HG02798 (cell line): ENCODE data around the gene THG1L.
A peak's percentile ranks its signal among the peaks of the same experiment; 100 is the strongest.
"Not testable (repeated sequence)": the region's sequence is repeated elsewhere in the genome, so short reads cannot be mapped to it uniquely, and the experiment has no call there.

Source experiments
- ATAC-seq: cut with Tn5 transposase; IDR thresholded peaks from one replicate; pipeline ENCODE4 v1.9.1; 2021; ENCODE audit warnings: mild to moderate bottlenecking; ENCODE audit not compliant: unreplicated experiment, poor library complexity

Gene THG1L

DNA sequence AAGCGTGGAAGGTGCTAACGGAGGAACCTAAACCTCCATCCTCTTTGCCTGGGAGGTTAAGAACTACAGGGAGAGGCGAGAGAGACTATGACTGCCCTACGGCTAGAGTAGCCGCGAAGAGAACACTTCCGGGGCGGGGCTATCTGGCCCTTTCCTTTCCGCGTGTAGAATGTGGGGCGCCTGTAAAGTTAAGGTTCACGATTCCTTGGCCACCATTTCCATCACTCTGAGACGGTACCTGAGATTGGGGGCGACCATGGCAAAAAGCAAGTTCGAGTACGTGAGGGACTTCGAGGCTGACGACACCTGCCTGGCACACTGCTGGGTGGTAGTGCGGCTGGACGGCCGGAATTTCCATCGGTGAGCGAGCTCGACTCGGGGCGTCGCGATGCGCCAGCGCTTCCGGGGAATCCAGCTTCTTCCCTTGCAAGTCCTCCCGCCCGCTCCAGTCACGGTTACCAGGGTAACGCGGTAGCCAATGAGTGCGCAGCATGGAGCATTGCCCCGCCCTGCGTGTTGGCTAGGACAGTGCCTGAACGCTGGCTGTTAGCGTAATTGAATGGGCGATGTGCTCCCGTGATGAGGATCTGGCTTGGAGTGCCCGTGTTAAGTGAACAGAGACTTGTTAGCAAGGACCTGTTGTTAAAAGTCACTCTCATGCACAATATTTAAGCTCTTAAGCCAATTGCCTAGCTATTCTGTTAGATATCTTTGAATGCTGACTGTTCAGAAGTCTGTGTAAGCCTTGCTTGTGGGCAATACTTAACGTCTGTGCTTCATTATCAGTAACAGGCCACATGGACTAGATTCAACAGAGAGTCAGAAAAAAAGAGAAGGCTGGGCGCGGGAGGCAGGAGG is at the start of gene THG1L:
Gene THG1L, plus strand, starts transcription at position 149 of the 858 bp plus-strand sequence. Its CDS starts 21 bp downstream, at position 170.
- peak; percentile 95 for ATAC-seq

DNA sequence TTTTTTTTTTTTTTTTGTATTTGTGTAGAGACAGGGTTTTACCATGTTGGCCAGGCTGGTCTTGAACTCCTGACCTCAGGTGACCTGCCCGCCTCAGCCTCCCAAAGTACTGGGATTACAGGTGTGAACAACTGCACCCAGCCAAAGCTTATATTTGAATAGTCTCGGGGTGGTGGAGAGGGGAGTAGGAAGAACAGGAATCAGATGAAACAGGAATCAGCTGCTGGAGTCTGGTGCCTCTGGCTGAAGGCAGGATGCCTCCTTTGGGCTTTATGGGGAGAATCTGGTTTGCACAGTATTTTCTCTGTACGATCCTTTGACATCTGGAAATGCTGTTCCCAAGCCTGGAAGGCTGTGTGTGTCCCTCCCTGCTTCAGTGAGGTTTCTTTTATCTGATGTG is 49.0 kb upstream of the THG1L start:
- ATAC-seq: no peak

DNA sequence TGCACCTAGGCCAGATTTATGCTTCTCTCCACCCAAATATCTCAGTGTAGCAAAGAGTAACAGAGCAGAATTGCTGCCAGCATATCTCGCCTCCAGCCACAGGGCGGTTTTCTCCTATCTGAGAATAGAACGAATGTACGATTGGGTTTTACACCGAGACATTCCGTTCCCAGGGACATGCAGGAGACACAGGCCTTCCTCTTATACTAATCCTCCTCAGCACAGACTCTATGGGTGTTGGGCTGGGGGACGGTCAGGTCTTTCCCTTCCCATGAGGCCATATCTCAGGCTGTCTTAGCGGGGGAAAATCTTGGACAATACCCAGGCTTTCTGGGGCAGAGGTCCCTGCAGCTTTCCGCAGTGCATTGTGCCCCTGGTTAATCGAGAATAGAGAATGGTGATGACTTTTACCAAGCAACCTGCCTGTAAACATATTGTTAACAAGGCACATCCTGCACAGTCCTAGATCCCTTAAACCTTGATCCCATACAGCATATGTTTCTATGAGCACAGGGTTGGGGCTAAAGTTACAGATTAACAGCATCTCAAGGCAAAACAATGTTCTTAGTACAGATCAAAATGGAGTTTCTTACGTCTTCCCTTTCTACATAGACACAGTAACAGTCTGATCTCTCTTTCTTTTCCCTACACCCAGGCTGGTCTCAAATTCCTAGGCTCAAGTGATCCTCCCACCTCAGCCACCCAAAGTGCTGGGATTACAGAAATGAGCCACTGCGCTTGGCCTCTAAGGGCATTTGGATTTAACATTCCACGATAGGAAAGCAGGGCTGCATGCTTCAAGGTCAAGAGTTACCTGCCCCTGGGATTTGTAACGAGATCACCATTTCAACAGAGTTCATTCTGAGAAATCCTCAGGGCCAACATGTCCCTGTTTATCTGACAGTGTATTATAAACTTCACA is 44.7 kb upstream of the THG1L start:
- not testable (repeated sequence) for ATAC-seq

DNA sequence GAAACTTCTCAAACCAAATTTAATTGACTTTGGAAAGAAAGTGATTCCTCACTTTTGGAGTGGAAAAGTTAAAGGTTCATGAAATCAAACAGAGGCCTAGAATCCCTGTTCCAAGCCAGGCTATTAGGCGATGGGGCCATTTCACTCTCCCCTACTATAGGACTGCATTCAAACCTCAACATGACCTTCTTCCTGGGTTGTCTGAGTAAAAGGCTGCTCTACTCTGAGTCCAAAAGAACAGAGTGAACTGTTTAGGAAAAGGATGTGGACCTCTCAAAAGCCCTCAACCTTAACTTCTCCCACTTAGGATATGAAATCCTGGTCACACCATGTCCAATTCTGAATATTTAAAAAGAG is 44.0 kb upstream of the THG1L start:
- ATAC-seq: no peak

DNA sequence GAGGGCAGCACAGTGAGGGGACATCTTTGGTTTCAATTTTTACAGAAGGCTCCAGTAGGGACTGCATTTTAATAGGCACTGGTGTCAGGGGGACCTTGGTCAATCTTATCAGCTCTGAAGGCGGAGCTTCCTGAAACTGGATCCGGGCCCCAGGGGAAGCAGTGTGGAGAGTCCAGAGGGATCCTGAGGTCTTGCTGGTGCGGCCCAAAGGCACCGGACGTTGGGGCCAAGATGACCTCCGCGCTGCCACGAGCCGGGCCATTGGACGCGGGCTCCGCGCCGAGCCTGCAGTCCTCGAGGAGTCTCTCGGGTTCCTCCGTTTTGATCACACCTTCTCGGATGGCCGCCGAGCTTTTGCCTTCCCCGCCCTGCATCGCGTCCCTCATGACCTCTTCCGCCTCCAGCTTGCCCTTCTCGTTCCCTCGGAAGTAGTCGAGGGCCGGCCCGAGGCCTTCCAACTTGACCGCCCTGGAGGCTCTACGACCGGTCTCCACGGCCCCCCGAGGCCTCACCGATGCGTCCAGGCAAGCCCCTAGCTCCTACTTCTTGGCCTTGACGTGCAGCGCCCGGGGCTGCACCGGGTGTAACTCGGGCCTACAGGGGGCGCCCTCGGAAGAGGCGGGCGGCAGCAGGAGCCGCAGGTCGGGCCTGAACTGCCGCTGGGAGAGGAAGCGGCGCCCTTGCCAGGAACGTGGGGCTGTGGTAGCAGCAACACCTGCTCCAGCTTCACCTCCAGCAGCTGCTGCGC is 41.1 kb upstream of the THG1L start:
- no peak for ATAC-seq

DNA sequence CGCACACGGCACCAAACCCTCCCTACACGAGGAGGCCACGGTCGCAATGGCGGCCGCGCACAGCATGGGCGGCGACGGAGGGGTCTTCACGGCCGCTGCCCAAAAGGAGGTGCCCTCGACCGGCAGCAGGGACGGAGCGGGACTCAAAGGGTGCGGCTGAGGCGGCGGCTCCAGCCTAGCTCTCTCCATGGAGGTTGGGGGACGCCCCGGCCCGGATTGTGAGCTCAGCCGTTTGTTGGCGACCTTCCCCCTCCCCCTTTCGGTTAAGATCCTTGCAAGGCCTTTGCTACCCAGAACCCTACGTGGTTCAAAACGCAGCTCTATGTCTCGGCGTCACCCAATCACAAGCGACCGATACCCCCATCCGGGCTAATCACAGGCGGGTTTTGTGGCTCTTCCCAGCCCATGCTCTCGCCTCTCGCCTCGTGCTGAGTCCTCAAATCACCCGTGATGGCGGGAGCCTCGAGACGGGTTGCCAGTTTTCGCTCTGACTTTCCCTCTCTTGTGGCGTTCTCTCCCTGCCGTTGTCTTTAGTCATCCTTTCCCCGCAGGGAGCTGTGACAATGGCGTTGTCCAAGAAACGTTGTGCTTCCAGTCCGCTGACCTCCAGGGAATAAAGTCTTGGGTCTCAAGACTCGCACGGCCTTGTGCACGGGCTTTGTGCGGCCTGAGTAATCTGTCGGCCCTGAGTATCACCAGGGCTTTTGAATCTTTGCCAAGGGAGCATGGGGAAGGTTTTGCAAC is 40.4 kb upstream of the THG1L start:
- ATAC-seq: no peak

DNA sequence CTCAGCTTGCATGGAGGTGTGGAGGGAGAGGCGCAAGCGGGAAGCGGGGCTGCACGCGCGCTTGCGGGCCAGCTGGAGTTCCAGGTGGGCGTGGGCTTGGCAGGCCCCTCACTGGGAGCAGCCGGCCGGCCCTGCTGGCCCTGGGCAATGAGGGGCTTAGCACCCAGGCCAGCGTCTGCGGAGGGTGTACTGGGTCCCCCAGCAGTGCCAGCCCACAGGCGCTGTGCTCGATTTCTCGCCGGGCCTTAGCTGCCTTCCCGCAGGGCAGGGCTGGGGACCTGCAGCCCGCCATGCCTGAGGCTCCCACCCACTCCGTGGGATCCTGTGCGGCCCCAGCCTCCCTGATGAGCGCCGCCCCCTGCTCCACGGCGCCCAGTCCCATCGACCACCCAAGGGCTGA is 37.4 kb upstream of the THG1L start:
- not testable (repeated sequence) for ATAC-seq

DNA sequence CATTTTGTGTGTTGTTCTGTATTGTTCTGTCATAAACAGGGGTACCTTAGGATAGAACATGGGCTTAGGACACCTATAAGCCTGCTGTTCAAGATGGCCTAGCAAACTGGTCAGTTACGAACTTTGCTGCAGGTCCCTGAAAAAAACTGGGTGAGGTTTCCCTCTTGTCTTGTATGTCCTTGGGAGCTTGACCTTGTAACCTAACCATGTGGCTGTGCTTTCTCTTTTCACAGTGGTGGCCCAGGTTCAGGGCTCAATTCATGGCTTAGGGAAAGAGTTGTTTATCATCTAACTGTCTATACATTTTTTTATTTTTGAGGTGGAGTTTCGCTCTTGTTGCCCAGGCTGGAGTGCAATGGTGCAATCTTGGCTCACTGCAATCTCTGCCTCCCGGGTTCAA is 35.1 kb upstream of the THG1L start:
- ATAC-seq: not testable (repeated sequence)

DNA sequence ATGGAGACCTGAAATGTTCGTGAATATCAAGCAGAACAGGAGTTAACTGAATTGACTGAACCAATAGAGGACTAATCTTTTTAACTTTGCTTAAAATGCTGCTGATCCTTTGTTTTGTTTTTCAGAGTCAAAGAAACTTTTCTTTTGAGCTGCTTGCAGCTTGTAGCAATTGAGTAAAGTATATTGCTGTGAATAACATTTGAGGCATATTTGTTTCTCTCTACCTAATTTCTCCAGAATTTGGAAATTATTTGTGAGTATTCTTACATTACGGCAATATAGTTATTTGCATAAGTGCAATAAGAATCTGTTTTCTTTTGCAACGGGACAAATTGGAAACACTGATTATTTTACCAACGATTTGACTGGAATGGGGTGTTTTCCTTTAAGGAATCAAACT is 32.5 kb upstream of the THG1L start:
- ATAC-seq: not testable (repeated sequence)

DNA sequence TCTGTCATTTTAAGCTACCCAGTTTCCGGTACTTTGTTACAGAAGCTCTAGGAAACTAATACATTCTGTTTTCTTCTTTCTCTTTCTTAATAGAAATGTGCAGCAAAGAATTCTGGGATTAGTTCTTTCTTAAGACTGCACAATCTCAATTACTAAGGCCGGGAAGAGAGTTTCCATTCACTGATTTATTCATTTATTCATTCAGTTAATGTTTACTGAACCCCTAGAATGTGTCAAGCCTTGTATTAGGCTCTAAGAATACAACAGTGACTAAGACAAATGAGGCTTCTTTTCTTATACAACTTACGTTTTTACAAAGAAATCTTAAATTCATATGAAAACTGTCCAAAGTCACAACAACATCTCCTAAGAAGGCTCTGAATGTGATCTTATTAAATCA is 27.5 kb upstream of the THG1L start:
- ATAC-seq: no peak

DNA sequence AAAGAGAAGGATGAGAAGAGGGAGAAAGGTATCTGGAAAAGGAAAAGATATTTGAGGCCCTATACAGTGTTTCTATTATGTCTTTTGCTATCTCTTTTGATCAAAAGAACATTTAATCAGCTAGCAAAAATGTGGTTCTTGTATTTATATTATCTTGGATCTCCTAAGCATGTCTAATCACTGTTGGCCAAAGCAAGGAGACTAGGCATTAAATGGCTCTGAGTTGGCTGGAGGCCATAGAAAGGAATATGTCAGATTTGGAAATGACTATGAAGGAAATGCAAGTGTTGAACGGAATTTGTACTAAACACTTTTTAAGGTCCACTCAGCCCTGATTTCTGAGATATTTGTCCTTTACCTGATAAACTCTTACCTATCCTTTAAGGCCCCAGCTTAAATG is 22.4 kb upstream of the THG1L start:
- no peak for ATAC-seq

DNA sequence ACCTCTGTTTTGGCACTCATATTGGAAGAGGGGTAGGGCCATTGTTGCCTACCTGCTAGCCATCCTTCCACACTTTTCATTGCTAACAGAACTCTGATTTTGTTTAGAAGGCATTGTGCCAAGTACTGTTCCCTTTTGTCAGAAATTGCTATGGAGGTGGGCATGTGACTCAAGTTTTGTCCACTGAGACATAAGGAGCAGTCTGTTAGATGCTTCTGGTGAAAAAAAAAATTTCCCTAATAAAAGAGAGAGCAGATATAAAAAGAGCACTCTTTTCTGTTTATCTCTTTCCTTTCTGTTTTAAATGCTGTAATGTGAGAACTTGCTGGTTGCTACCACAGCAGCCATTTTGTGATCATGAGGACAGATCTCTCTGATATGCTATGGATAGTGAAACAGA is 21.9 kb upstream of the THG1L start:
- ATAC-seq: no peak

DNA sequence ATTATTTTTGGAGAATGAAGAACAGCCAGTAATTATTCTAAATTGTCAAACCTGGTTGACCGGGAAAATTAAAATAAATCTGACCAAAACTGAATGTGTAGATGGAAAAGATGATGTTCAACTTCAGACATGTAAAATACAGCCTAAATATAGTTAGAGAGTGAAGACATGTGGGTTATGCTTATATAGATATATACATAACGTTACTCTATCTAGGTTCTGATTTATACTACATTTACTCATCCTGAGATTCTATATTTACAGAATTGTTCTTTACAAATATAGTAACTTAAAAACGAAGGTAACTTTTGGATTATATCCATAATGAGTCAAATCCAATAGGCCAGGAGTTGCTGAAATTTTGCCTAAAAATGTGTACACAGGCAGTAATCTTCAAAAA is 20.8 kb upstream of the THG1L start:
- no peak for ATAC-seq

DNA sequence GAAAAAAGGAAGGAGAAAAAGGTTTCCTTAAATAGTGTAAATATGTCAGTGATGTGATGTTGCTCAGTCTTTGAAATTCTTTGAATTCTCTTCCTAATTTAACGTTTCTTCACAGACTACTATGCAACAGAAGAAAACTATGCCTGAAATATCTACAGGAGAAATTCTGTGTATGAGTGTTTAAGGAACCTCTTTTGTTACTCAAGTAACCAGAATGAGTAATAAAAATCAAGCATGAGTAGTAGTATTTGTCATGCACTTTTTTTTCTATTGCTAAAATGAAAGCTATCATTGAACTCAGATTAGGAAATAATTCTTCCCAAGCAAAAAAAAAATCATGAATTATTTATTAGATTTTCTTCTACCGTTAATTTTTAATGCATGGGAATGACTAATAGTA is 20.3 kb upstream of the THG1L start:
- ATAC-seq: no peak

DNA sequence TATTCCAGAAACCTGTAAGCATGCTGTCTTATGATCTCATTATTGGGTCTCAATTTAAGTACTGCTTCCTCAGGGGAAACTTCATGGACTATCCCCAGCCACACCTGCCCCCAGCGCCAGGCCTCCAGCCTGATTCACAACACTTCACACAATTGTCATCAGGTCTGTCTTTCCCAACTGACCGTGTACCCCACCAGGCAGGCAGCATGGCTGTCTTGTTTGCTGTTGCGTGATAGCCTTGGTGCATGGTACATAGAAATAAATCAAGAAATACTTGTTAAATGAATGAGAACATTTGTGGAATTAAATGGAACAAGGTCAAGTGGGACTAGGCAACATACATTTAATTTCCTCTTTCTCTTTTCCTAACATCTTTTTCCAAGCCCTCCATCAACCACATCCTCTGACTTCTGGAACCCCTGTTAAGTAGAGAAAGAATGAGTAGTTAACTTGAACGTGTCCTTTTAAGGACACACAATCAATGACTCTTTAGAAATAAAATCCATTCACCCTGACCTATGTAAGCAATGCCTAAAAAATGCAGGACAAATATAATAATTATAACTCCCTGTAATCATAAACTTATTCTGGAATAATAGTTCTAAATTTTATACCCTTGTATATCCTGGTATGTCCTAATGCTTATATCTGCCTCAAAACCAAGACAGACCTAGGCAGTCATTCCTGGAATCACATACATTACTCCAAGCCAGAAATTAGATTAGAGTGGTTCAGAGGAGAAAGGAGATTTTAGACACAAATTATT is 17.2 kb upstream of the THG1L start:
- no peak for ATAC-seq

DNA sequence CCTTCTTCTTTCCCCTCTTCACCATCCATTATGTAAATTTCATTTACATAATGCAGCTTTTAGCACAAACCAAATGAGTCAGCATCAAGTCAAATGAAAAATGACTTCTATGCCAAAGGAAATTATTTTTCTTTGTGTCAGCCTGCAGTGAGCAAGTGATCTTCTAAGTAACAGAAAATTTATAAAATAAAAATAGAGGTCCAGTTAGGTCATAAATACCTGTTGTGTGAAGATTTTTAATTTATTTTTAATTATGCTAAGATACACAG is 16.7 kb upstream of the THG1L start:
- ATAC-seq: no peak

DNA sequence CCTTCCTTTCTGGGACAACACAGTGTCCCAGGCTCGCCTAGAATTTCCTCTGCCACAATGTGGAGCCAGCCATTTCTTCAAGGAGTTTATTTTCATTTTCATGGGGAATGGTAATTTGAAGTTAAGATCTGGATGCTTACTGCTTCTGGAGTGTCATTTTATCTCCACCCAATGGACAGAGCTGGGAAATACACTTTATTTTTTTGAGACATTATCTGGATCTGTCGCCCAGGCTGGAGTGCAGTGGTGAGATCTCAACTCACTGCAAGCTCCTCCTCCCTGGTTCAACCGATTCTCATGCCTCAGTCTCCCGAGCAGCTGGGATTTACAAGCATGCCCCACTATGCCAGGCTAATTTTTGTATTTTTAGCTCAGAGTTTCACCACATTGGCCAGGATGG is 12.7 kb upstream of the THG1L start:
- ATAC-seq: no peak

DNA sequence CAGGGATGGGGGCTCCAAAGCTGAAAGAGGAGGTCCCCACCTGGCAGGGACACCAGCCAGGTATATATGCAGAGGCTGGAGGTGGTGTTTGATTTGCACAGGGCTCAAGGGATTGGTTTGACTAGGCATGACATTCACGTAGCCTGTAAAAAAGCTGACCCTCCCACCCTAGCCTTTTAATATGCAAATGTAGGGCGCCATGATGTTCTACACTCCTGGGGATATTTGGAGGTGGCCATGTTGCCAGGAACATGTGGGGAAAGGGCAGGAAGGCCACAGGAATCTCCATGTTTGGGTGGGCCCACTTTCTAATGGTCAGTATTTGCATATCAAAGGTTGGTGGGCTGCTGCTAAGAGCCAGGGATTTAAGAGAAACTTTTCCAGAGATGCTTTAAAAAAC is 12.0 kb upstream of the THG1L start:
- no peak for ATAC-seq

DNA sequence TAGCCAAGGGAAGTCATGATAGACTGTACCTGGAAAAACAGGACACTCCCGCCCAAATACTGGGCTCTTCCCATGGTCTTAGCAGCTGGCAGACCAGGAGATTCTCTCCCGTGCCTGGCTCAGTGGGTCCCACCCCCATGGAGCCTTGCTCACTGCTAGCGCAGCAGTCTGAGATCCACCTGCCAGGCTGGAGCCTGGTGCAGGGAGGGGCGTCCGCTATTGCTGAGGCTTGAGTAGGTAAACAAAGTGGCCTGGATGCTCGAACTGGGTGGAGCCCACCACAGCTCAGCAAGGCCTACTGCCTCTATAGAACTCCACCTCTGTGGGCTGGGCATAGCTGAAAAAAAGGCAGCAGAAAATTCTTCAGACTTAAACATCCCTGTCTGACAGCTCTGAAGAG is 10.1 kb upstream of the THG1L start:
- no peak for ATAC-seq

DNA sequence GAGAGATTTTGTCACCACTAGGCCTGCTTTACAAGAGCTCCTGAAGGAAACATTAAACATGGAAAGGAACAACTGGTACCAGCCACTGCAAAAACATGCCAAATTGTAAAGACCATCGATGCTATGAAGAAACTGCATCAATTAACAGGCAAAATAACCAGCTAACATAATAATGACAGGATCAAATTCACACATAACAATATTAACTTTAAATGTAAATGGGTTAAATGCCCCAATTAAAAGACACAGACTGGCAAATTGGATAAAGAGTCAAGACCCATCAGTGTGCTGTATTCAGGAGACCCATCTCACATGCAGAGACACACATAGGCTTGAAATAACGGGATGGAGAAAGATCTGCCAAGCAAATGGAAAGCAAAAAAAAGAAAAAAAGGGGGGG is 8.3 kb upstream of the THG1L start:
- not testable (repeated sequence) for ATAC-seq
